Measurements from ENCODE around the gene IFNA21. TPM values are rescaled to one million over a fixed set of nuclear protein-coding genes. Genes with fewer than 3 reads are reported as not detected.
"Not testable (repeated sequence)": the region's sequence is repeated elsewhere in the genome, so short reads cannot be mapped to it uniquely, and the experiment has no call there.

The IFNA21 gene
- not detected for total RNA-seq (2021; fragmentation: NEBNext Ultra II Directional; extraction: Animal tissue kit (Norgen Biotek cat#: 25700))
- long read RNA-seq: 0 reads

DNA sequence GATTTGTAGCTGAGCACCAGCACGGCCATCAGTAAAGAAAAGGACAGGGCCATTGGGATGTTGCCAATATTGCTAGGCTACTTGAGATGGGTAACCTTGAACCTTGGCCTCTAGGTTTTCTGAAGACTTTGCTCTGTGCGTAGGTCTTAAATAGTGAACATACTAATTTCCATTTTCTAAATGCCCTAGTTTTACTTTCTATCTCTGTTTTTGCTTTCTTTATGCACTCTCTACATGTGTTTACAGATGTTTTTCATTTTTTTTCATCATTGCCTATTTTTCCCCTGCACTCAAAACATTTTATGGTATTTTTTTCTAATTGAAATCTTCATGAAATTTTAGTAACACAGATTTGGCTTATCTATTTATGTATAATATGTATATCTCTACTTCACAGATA lies at the start of gene IFNA21:
Gene IFNA21 (minus strand): TSS at position 101 of the 400 bp plus-strand sequence. CDS start 48 bp downstream, at position 53.
- not testable (repeated sequence) for H3K27me3 Mint-ChIP-seq (ENCODE audit: insufficient read depth); DNase-seq; H3K4me3 Mint-ChIP-seq; H3K36me3 Mint-ChIP-seq (ENCODE audit: low read depth); H3K27ac Mint-ChIP-seq; H3K9me3 Mint-ChIP-seq; H3K4me1 Mint-ChIP-seq (ENCODE audit: low read depth)

DNA sequence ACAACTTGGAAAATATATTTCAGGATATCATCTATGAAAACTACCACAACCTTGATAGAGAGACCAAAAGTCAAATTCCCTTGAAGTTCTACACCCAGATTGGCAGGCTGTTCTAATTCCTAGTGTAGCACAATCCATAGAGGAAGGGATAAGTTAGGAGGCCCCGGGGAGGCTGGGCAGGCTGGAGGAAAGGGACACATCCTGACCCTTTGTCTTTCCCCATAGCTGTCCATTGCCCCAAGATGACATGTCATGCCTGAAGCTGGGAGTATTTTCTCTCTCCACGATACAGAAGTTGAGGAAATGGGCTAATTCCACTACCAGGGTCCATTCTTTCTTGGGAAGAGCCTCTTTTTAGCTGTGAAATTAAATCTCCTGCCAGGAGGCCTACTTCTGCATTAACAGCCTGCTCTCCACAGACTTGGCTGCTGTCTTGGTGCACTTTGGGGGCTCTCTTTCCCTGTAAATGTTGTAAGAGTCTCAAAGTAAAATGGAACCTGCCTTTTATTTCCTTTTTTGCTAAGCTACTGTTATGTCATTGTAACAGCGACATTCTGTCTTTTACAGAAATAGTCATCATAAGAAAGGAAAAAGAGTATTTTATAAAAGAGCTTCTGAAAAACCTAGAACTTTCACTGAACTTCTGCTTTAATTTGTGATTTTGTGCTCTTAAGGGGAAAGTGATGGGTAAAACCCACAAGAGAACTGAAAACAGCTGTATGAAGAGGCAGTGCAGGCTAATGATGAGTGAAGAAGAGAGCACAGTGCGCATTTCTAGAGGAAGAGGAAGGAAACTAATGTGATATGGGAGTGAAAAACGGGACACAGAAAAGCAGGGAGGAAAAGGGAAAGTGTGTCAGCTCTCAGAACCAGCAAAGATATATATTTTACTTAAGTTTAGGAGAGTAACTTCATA lies 47.2 kb upstream of the IFNA21 start:
- not testable (repeated sequence) for H3K9me3 Mint-ChIP-seq; H3K36me3 Mint-ChIP-seq (ENCODE audit: low read depth); DNase-seq; H3K4me1 Mint-ChIP-seq (ENCODE audit: low read depth); H3K27ac Mint-ChIP-seq
- Mint-ChIP-seq H3K4me3 (0 out of 2 replicates have a peak overlapping the region, but pooled peaks have one; percentile 1), H3K27me3 (ENCODE audit: insufficient read depth) (peaks cover 23% of the 10 kb centered on the region)
- TF ChIP-seq, protein P1, sequence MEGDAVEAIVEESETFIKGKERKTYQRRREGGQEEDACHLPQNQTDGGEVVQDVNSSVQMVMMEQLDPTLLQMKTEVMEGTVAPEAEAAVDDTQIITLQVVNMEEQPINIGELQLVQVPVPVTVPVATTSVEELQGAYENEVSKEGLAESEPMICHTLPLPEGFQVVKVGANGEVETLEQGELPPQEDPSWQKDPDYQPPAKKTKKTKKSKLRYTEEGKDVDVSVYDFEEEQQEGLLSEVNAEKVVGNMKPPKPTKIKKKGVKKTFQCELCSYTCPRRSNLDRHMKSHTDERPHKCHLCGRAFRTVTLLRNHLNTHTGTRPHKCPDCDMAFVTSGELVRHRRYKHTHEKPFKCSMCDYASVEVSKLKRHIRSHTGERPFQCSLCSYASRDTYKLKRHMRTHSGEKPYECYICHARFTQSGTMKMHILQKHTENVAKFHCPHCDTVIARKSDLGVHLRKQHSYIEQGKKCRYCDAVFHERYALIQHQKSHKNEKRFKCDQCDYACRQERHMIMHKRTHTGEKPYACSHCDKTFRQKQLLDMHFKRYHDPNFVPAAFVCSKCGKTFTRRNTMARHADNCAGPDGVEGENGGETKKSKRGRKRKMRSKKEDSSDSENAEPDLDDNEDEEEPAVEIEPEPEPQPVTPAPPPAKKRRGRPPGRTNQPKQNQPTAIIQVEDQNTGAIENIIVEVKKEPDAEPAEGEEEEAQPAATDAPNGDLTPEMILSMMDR (IDR thresholded peaks at IDR 0.05): peak; percentile 56

DNA sequence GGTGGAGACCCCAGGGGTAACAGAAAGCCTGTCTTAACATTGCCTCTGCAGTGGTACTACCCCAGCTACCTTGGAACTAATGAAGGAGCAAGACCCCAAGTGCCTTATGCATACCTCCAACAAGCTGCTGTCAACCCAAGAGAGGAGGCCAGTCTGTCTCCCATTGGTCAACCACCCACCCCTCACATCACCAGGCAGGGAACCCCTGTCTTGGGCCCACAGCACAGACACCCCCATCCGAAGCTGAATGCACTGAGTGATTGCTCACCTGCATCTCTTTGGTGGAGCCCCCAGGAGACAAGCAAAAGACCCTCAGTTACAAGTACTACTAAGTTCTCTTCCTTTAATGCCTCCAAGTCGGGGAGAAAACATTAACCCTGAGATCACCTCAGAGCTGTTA lies 45.7 kb upstream of the IFNA21 start:
- not testable (repeated sequence) for H3K27ac Mint-ChIP-seq; H3K4me3 Mint-ChIP-seq; H3K36me3 Mint-ChIP-seq (ENCODE audit: low read depth); H3K4me1 Mint-ChIP-seq (ENCODE audit: low read depth); DNase-seq; H3K9me3 Mint-ChIP-seq
- peaks cover 23% of the 10 kb centered on the region for H3K27me3 Mint-ChIP-seq (ENCODE audit: insufficient read depth)

DNA sequence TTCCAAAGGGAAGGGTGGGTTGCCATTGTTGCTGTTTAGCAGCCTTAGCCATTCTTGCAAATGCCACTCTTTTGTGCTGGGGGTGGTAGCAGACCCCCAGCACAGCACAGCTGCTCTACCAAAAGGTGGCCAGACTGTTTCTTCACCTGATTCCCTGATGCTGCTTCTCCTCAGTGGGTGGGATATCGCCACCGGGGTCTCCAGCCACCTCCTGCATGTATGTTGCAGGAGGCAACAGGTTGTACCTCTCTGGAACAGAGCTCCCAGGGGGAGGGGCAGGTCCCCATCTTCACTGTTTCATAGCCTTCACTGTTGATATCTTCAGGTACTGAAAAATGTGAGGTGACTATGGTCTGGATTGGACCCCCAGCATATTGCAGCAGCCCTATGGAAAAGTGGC lies 44.3 kb upstream of the IFNA21 start:
- H3K9me3 Mint-ChIP-seq; H3K4me3 Mint-ChIP-seq; H3K4me1 Mint-ChIP-seq (ENCODE audit: low read depth); H3K27ac Mint-ChIP-seq; H3K36me3 Mint-ChIP-seq (ENCODE audit: low read depth); DNase-seq: not testable (repeated sequence)
- peaks cover 22% of the 10 kb centered on the region; the same call in 1 of the 2 replicates for H3K27me3 Mint-ChIP-seq (ENCODE audit: insufficient read depth)

DNA sequence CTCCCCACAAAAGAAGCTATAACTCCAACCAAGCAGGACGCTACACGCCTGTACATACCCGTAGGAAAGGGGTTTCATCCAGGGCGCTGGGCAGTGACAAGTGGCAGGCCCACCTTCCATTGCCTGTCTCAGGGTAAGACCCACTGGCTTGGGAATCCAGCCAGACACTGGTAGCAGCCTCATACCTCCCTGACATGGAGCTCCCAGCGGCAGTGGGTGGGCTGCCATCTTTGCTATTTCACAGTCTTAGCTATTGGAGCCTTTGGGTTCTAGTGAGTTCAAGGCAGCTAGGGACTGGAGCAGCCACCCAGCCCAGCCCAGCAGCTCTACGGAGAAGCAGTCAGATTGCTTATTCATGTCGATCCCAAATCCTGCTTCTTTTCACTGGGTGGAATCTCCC lies 43.9 kb upstream of the IFNA21 start:
- Mint-ChIP-seq H3K4me1 (ENCODE audit: low read depth) (no peaks in the 10 kb centered on the region), H3K27me3 (ENCODE audit: insufficient read depth) (peaks cover 17% of the 10 kb centered on the region; the same call in 1 of the 2 replicates), H3K27ac (no peak overlapping the region), H3K4me3 (no peak overlapping the region), H3K9me3 (no peaks in the 10 kb centered on the region), H3K36me3 (ENCODE audit: low read depth) (no peaks in the 10 kb centered on the region)
- TF ChIP-seq, protein P1 (IDR thresholded peaks at IDR 0.05): no peak
- no peak for DNase-seq

DNA sequence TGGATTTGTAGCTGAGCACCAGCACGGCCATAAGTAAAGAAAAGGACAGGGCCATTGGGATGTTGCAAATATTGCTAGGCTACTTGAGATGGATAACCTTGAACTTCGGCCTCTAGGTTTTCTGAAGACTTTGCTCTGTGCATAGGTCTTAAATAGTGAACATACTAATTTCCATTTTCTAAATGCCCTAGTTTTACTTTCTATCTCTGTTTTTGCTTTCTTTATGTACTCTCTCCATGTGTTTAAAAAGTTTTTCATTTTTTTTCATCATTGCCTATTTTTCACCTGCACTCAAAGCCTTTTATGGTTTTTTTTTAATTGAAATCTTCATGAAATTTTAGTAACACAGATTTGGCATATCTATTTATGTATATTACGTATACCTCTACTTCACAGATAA lies 40.6 kb upstream of the IFNA21 start, which contains the start of gene IFNA10:
Gene IFNA10 (minus strand): TSS at position 101 of the 400 bp plus-strand sequence. CDS start 46 bp downstream, at position 55.
- not testable (repeated sequence) for H3K36me3 Mint-ChIP-seq (ENCODE audit: low read depth); H3K4me1 Mint-ChIP-seq (ENCODE audit: low read depth); H3K9me3 Mint-ChIP-seq; H3K4me3 Mint-ChIP-seq; DNase-seq; H3K27ac Mint-ChIP-seq
- H3K27me3 Mint-ChIP-seq (ENCODE audit: insufficient read depth): peaks cover 16% of the 10 kb centered on the region

DNA sequence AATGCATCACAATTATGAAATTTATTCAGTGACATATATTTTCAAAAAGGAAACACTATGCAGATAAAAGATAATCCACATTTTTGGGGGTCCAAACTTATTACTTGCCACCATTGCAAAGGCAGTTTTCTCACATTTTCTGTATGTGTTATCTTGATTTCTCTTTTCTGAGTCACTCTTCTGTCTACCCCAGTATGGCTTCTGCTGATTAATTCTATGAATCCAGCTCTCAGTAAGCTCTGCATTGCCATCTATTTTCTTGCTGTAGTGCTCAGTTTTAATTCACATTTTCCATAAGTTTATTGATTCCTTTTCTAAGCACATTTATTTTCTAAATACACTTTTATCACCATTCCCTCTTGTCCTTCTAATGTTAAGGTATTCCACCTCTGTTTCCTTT lies 38.7 kb upstream of the IFNA21 start:
- no peak overlapping the region for H3K27ac Mint-ChIP-seq
- H3K4me3 Mint-ChIP-seq: no peak overlapping the region
- no peak for DNase-seq
- TF ChIP-seq, protein P1 (IDR thresholded peaks at IDR 0.05): no peak
- no peaks in the 10 kb centered on the region for H3K9me3 Mint-ChIP-seq
- peaks cover 15% of the 10 kb centered on the region for H3K27me3 Mint-ChIP-seq (ENCODE audit: insufficient read depth)
- H3K36me3 Mint-ChIP-seq (ENCODE audit: low read depth): no peaks in the 10 kb centered on the region
- no peaks in the 10 kb centered on the region for H3K4me1 Mint-ChIP-seq (ENCODE audit: low read depth)

DNA sequence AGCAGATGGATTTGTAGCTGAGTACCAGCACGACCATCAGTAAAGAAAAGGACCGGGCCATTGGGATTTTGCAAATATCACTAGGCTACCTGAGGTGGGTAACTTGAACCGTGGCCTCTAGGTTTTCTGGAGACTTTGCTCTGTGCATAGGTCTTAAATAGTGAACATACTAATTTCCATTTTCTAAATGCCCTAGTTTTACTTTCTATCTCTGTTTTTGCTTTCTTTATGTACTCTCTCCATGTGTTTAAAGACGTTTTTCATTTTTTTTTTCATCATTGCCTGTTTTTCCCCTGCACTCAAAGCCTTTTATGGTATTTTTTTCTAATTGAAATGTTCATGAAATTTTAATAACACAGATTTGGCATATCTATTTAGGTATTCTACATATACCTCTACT lies 35.6 kb upstream of the IFNA21 start, which contains the start of gene IFNA7:
Gene IFNA7 (minus strand): TSS at position 101 of the 400 bp plus-strand sequence. CDS start 40 bp downstream, at position 61.
- DNase-seq; H3K27ac Mint-ChIP-seq; H3K4me1 Mint-ChIP-seq (ENCODE audit: low read depth); H3K36me3 Mint-ChIP-seq (ENCODE audit: low read depth); H3K9me3 Mint-ChIP-seq; H3K4me3 Mint-ChIP-seq: not testable (repeated sequence)
- peaks cover 14% of the 10 kb centered on the region for H3K27me3 Mint-ChIP-seq (ENCODE audit: insufficient read depth)

Data from HFFc6 (cell line).